CD14-positive monocyte (primary cell): Measurements from ENCODE around the gene KANSL3. TPM values are rescaled to one million over a fixed set of nuclear protein-coding genes. Genes with fewer than 3 reads are reported as not detected.
A peak's percentile ranks its signal among the peaks of the same experiment; 100 is the strongest.

ENCODE experiments used
- DNase-seq, 3 donors: peaks; one replicate each; pipeline ENCODE4 v3.0.0-alpha.2; 2011 to 2022
- H2AFZ ChIP-seq: 2 replicates; pipeline ENCODE4 v1.6.0; 2012; ENCODE audit warnings: mild to moderate bottlenecking, low read depth, low read length, inconsistent platforms; ENCODE audit not compliant: insufficient read depth, poor library complexity, severe bottlenecking
- H3K27ac ChIP-seq, 2 donors: 1 replicate in 1 of 2; 2 replicates in 1 of 2; pipeline ENCODE4 v1.5.1; 2012 to 2013; ENCODE audit warnings: low read length in 2 of 2, control low read depth in 1 of 2, inconsistent platforms in 1 of 2, low read depth in 1 of 2, mild to moderate bottlenecking in 1 of 2
- H3K27me3 ChIP-seq, 2 donors: one replicate each; pipeline versions ENCODE4 v1.6.0 to v1.6.1; 2011 to 2013; ENCODE audit warnings: low read length in 2 of 2; ENCODE audit not compliant: control insufficient read depth in 2 of 2, insufficient read depth in 2 of 2
- H3K36me3 ChIP-seq, 2 donors: replicated peaks in 1 of 2; 1 replicate in 1 of 2; 2 replicates in 1 of 2; pipeline versions ENCODE4 v1.5.1 to v1.6.1; 2012 to 2013; ENCODE audit warnings: low read length in 2 of 2, control low read depth in 1 of 2, inconsistent platforms in 1 of 2, mild to moderate bottlenecking in 1 of 2; ENCODE audit not compliant: insufficient read depth in 2 of 2, control insufficient read depth in 1 of 2
- H3K4me1 ChIP-seq, 2 donors: 1 replicate in 1 of 2; 2 replicates in 1 of 2; pipeline versions ENCODE4 v1.5.1 to v1.6.1; 2012 to 2013; ENCODE audit warnings: low read length in 2 of 2, control low read depth in 1 of 2, inconsistent platforms in 1 of 2, mild to moderate bottlenecking in 1 of 2, moderate library complexity in 1 of 2; ENCODE audit not compliant: insufficient read depth in 2 of 2, control insufficient read depth in 1 of 2
- H3K4me2 ChIP-seq: replicated peaks from 2 replicates; pipeline ENCODE3; 2012; ENCODE audit warnings: low read length, moderate library complexity, mild to moderate bottlenecking; ENCODE audit not compliant: poor library complexity, severe bottlenecking; ENCODE audit errors: extremely low read depth
- H3K4me3 ChIP-seq, 3 experiments: fragments of 200-600 bp in 1 of 3; sonication (generic) in 1 of 3; replicated peaks in 1 of 3; 1 replicate in 2 of 3; 2 replicates in 1 of 3; pipeline ENCODE4 v1.5.1; 2011 to 2013; ENCODE audit warnings: low read length in 3 of 3, mild to moderate bottlenecking in 3 of 3, control low read depth in 2 of 3, low read depth in 2 of 3, inconsistent platforms in 1 of 3, moderate library complexity in 1 of 3
- H3K79me2 ChIP-seq: 2 replicates; pipeline ENCODE4 v1.6.0; 2012; ENCODE audit warnings: mild to moderate bottlenecking, control low read depth, inconsistent platforms, low read length, moderate library complexity; ENCODE audit not compliant: insufficient read depth
- H3K9ac ChIP-seq: 2 replicates; pipeline ENCODE4 v1.6.0; 2017; ENCODE audit warnings: low read length, mild to moderate bottlenecking; ENCODE audit not compliant: insufficient read depth, poor library complexity, severe bottlenecking
- H3K9me3 ChIP-seq, 2 donors: replicated peaks in 1 of 2; 1 replicate in 1 of 2; 2 replicates in 1 of 2; pipeline versions ENCODE4 v1.5.1 to v1.6.1; 2012 to 2013; ENCODE audit warnings: low read length in 2 of 2, control low read depth in 1 of 2; ENCODE audit not compliant: control insufficient read depth in 1 of 2, insufficient read depth in 1 of 2
- H4K20me1 ChIP-seq: 2 replicates; pipeline ENCODE4 v1.6.0; 2012; ENCODE audit warnings: mild to moderate bottlenecking, low read length, control low read depth, moderate library complexity; ENCODE audit not compliant: insufficient read depth
- H3K27ac Mint-ChIP-seq, 7 donors: one replicate each; pipeline ENCODE4 v1.8.0; 2020; ENCODE audit warnings: mild to moderate bottlenecking in 7 of 7, mixed read lengths in 7 of 7, moderate library complexity in 6 of 7, inconsistent platforms in 2 of 7
- H3K27me3 Mint-ChIP-seq, 3 donors: one replicate each; pipeline ENCODE4 v1.8.0; 2021 to 2022; ENCODE audit warnings: low read depth in 3 of 3, mild to moderate bottlenecking in 3 of 3, mixed read lengths in 3 of 3, moderate library complexity in 3 of 3, inconsistent platforms in 1 of 3
- H3K36me3 Mint-ChIP-seq, 2 donors: one replicate each; pipeline ENCODE4 v1.8.0; 2020; ENCODE audit warnings: mixed read lengths in 2 of 2, inconsistent platforms in 1 of 2, mild to moderate bottlenecking in 1 of 2
- H3K4me1 Mint-ChIP-seq: one replicate; pipeline ENCODE4 v1.8.0; 2020; ENCODE audit warnings: mild to moderate bottlenecking, mixed read lengths
- H3K4me3 Mint-ChIP-seq, 2 donors: one replicate each; pipeline ENCODE4 v1.8.0; 2020; ENCODE audit warnings: mild to moderate bottlenecking in 2 of 2, mixed read lengths in 2 of 2, moderate library complexity in 1 of 2
- H3K9me3 Mint-ChIP-seq, 7 donors: one replicate each; pipeline ENCODE4 v1.8.0; 2020 to 2022; ENCODE audit warnings: mixed read lengths in 7 of 7, mild to moderate bottlenecking in 6 of 7, moderate library complexity in 6 of 7, inconsistent platforms in 2 of 7
- WGBS: methylation state at CpG from one replicate; pipeline ENCODE4 v1.1.5; 2013; ENCODE audit warnings: missing lambda C conversion rate; ENCODE audit not compliant: insufficient coverage; 5-methylcytosine and 5-hydroxymethylcytosine counted together
- intact Hi-C, 2 donors: fragments of 100-400 bp; cut with micrococcal nuclease; formaldehyde crosslinking; loops; one replicate each; pipeline versions ENCODE4 v1.15.0 to v1.15.1; 2023
- polyA plus RNA-seq, 3 donors: library from polyadenylated mRNA; depleted of rRNA in 1 of 3; unstranded in 2 of 3; stranded (reverse) in 1 of 3; fragments of 300-500 nt in 2 of 3; fragments of >200 nt in 1 of 3; fragmentation: Illumina TruSeq in 2 of 3; gene quantifications; 1 replicate in 2 of 3; 2 replicates in 1 of 3; pipeline ENCODE4 v1.2.3, GENCODE V29; 2012 to 2021
- TF ChIP-seq, protein P1 (sequence below): fragments of 200-600 bp; IDR thresholded peaks from one replicate; pipeline ENCODE4 v1.8.0; 2022; ENCODE audit warnings: antibody characterized with exemption, mild to moderate bottlenecking

KANSL3 gene
- polyA plus RNA-seq, 3 donors: 2.5 to 25.3 (median 7.2) TPM

GRCh38 chr2:96625571-96626552 lies 12.2 kb downstream of the KANSL3 start:
- H3K4me1 Mint-ChIP-seq: peaks cover 27% of the 10 kb centered on the region
- Histone ChIP-seq H3K4me2 (no peak overlapping the region), H3K9ac (no peak overlapping the region), H3K36me3 (peaks cover 29 to 51% of the 10 kb centered on the region in 2 donors), H2AFZ (no peak overlapping the region), H3K9me3 (no peaks in the 10 kb centered on the region), H3K27me3 (no peaks in the 10 kb centered on the region), H3K4me3 (no peak overlapping the region), H4K20me1 (peaks cover 4% of the 10 kb centered on the region), H3K27ac (no peak overlapping the region), H3K4me1 (peaks cover 18 to 22% of the 10 kb centered on the region in 2 donors), H3K79me2 (peaks cover 31% of the 10 kb centered on the region)
- H3K27ac Mint-ChIP-seq: peak overlapping the region in 2 of 7 donors; percentile 15 to 53
- H3K4me3 Mint-ChIP-seq: no peak overlapping the region
- 94% methylated on average over 2 of the region's 5 CpGs for WGBS
- no peaks in the 10 kb centered on the region for H3K9me3 Mint-ChIP-seq
- intact Hi-C loops: no loop called here
- peaks cover 0 to 4% (median 1%) of the 10 kb centered on the region in 3 donors for H3K27me3 Mint-ChIP-seq
- TF ChIP-seq, protein P1, sequence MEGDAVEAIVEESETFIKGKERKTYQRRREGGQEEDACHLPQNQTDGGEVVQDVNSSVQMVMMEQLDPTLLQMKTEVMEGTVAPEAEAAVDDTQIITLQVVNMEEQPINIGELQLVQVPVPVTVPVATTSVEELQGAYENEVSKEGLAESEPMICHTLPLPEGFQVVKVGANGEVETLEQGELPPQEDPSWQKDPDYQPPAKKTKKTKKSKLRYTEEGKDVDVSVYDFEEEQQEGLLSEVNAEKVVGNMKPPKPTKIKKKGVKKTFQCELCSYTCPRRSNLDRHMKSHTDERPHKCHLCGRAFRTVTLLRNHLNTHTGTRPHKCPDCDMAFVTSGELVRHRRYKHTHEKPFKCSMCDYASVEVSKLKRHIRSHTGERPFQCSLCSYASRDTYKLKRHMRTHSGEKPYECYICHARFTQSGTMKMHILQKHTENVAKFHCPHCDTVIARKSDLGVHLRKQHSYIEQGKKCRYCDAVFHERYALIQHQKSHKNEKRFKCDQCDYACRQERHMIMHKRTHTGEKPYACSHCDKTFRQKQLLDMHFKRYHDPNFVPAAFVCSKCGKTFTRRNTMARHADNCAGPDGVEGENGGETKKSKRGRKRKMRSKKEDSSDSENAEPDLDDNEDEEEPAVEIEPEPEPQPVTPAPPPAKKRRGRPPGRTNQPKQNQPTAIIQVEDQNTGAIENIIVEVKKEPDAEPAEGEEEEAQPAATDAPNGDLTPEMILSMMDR: no peak
- DNase-seq: no peak
- peaks cover 51 to 68% of the 10 kb centered on the region in 2 donors for H3K36me3 Mint-ChIP-seq

DNA sequence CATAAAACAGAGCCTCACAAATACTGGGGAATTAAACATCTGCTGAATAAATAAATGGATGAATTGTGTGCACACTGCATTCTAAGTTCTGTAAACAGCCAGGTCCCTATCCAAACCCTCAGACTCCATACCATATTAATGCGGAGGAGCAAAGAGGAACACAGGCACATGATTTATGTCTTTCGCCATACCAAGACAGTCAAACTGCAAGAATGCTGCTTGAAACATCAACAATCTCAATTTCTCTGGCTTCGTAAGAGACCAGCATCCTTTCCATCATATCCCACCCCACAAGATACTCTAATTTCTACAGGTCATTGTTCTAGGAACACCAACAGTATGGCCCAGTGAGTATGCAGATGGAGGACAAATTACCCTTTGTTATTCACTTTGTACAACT lies 15.0 kb downstream of the KANSL3 start:
- no peak overlapping the region for H2AFZ ChIP-seq
- peak; percentile 59 to 75 (median 69) for DNase-seq
- intact Hi-C loops: no loop called here
- no peaks in the 10 kb centered on the region for H4K20me1 ChIP-seq
- peak overlapping the region; percentile 69 to 94 (median 85) for H3K27ac Mint-ChIP-seq
- peak overlapping the region in 1 of 2 donors; percentile 76 for H3K27ac ChIP-seq
- TF ChIP-seq, protein P1: no peak
- H3K9ac ChIP-seq: no peak overlapping the region
- H3K9me3 ChIP-seq: no peaks in the 10 kb centered on the region
- no peaks in the 10 kb centered on the region for H3K9me3 Mint-ChIP-seq
- H3K27me3 Mint-ChIP-seq: peaks cover 0 to 4% (median 0%) of the 10 kb centered on the region in 3 donors
- H3K4me1 ChIP-seq: peaks cover 30 to 37% of the 10 kb centered on the region in 2 donors
- peaks cover 40% of the 10 kb centered on the region for H3K4me1 Mint-ChIP-seq
- peak overlapping the region in 1 of 2 donors; percentile 17 for H3K4me3 Mint-ChIP-seq
- WGBS: 23% methylated on average over 2 of the region's 3 CpGs
- H3K4me2 ChIP-seq: peak overlapping the region; percentile 37
- no peaks in the 10 kb centered on the region for H3K27me3 ChIP-seq
- H3K36me3 ChIP-seq: peaks cover 12 to 43% of the 10 kb centered on the region in 2 donors
- H3K36me3 Mint-ChIP-seq: peaks cover 47 to 65% of the 10 kb centered on the region in 2 donors
- peak overlapping the region in 1 of 3 experiments; percentile 3 for H3K4me3 ChIP-seq
- H3K79me2 ChIP-seq: peaks cover 29% of the 10 kb centered on the region
